ENCODE results near the gene LRRN2. TPM values are rescaled to one million over a fixed set of nuclear protein-coding genes. Genes with fewer than 3 reads are reported as not detected.

The LRRN2 gene
- total RNA-seq, 2 donors from 2014 or later, result 5.6 to 23.0 TPM

DNA sequence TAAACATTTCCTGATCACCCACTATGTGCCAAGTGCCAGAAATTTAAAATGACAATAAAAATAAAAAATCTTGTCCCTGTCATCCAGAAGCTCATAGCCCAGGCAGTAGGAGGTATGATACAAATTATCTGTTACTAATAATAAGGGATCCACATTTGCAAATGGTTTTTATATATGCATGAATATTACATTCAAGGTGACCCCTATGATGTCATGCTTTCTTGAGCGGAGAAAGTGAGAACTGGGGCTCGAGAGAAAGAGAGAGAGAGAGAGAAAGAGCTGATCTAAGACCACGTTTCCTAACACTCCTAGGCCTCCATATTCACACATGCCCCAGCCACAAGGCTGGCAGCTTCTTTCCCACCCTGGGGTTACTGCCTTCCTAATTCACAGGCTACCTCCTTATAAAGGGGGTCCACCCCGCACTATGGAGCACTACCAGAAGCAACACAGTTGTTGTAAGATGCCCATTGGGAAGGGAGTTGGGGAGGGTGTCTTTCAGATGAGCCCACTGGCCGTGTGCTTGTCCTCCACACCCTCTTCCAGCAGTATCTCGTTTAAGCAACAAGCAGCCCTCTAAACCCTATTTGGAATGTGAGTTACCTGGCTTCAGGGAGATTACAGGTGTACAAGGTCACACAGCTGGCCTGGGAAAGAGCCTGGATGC lies 28.8 kb upstream of the LRRN2 start:
- ATAC-seq, result no peak
- DNase-seq, result no peak
- intact Hi-C loops (cut with DNase I, micrococcal nuclease), result no loop called here

DNA sequence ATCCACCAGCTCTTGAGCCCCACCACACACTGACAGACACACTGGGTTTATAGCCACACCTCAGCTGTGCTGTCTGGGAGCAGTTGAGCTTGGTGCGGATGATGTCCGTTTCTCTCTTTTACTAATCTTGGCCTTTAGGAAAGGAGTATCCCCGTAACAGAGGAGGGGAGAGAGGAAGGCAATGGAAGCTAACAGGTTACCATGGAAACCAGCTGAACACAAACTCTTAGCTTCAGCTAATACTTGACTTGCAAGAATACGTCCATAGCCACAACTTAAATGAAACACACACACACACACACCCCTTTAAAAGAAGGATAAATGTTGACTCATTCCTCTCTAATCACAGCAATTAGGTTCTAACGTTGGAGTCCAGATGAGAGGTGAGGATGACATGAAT lies 28.0 kb upstream of the LRRN2 start:
- no peak for ATAC-seq
- intact Hi-C loops (cut with DNase I, micrococcal nuclease), result no loop called here
- DNase-seq, result no peak

DNA sequence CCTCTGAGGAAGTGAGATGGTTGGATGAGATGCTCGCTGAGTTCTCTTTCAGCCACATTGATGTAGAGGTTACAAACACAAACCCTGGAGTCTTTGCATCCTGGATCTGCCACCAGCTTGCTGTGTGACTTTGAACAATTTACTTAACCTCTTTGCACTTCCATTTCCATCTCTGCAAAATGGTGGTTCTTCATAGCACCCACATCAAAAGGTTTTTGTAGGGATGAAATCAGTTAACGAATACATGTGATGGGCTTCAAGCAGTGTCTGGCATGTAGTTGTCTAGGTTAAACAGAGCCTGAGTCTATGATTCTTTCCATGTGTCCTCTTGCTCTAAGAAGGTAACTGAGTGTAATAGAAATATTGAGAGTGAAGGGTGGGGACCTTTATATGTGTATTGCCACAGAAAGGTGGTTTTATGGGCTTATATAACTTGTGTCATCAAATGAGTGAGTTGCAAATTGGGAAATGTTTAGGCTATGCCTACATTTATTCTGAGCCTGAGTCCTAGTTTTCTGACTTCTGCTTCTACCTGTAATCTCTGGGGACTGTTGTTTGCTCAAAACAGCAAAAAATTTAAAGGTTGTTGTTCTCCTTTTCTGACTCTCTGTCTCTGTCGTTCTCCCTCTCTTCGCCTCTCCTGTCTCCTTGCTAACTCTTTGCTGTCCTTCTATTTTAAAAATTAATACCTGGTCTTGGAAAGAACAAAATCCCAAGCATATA lies 27.3 kb upstream of the LRRN2 start:
- ATAC-seq (peak; percentile 73), DNase-seq (no peak)
- intact Hi-C loops (cut with DNase I, micrococcal nuclease), result no loop called here

DNA sequence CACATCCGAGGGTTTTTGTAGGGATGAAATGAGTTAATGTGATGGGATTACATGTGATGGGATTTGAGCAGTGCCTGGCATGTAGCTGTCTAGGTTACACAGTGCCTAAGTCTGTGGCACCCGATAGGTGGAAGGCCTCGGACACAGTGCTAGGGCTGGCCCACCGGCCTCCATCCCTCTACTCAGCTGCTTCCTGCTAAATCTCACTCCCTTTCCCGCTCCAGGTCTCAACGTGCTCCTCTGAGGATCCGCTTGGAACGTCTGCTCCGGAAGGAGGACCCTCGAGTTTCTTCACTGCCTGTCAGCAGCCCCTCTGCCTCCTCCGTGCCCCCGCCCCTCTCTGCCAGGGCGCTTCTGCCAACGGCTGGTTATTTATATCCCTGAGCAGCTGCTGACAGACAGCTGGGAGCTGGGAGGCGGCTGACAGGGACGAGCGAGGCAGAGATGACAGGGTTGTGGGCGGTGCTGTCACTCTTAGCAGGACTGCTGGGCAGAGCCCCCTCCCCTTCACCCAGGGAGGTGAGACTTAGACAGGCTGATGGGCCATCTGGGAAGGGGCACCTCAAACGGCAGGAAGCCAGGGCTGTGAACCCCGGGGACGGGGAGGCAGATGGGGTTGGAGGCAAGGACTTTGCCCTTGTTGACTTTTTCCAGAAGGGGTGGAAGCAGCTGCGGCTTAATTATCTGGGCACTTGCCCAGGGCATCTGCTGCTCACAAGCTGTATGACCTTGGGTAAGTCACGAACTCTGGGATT lies 26.6 kb upstream of the LRRN2 start:
- ATAC-seq, result peak; percentile 65
- intact Hi-C loops (cut with DNase I, micrococcal nuclease), result no loop called here

DNA sequence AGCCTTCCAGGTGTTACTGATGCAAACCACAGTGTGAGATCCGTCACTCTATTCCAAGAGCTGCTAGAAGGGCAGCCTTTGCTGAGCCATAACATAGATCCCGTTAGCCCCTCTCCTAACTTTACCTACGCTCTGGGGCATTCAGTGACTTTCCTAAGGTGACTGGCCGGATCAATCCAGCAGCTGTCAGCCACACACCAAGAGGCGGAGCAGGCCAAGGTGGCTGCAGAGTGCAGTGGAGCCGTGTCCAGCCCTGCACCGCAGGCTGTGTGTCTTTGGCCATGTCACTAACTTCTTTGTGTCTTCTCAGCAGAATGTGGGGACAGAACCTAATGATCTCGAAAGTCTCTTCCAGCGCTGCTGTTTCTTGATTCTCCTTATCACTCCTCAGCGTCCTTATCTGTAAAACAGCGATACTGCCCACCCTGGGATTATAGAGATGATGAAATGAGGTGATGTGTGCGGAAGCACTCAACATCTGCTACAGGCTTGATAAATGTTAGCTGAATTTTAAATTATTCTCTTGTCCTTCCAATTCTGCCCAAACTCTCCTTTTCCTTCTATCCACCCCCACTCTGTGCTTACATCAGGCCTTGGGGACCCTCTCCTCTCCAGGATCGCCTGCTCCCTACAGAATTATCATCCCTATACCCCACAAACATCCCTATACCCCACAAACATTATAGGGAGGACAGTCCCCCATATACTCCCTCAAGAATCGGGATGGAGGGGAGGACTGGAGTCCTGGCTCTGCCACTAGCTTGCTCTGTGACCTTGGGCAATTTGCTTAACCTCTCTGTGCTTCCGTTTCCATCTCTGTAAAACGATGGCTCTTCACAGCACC lies 25.8 kb upstream of the LRRN2 start:
- intact Hi-C loops (cut with DNase I, micrococcal nuclease), result no loop called here
- DNase-seq, result no peak
- peak; percentile 16 for ATAC-seq

More for the DNA sequence above, 26.6 kb upstream of the LRRN2 start:
- peak; percentile 66 to 71 for DNase-seq

DNA sequence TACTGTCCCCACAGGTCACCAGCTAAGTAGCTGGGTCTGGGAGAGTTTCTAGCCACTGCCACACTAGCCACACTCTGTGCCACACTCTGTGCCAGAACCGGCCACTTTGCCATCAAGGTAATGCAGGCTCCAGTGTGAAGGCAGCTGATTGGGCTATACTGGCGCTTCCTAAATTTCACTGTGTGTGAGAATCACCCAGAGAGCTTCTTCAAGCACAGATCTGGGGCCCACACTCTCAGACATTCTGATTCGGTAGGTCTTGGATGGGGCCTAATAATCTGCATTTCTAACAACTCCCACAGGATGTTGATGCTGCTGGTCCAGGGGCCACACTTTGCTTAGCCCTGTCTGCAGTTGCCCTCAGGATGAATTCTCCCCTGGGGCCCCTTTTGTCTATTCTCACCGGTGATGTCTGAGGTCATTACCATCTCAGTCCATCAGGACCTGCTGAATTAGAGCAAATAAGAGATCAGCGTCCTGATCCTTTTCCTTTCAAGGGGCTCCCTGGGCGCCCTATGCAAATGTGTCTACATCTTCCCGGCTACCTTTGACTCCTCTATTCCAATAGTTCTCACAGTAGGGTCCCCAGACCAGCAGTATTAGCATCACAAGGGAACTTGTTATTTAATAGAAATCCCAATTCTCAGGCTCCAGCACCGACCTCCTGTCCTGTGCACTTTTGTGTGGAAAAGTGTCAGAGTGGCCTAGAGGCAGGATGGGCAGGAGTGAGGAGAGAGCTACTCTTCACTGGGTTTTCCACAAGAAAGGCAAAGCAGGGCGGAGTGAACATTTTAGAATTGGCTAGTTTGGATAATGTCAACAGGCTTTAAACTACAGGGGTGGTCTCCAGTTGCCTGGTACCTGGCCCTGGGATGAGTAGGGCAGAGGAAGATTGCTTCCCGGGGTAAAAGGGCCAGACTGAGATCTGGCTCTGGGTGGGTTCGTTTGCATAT lies 24.7 kb upstream of the LRRN2 start:
- no peak for ATAC-seq
- intact Hi-C loops (cut with DNase I, micrococcal nuclease), result no loop called here
- DNase-seq, result no peak

DNA sequence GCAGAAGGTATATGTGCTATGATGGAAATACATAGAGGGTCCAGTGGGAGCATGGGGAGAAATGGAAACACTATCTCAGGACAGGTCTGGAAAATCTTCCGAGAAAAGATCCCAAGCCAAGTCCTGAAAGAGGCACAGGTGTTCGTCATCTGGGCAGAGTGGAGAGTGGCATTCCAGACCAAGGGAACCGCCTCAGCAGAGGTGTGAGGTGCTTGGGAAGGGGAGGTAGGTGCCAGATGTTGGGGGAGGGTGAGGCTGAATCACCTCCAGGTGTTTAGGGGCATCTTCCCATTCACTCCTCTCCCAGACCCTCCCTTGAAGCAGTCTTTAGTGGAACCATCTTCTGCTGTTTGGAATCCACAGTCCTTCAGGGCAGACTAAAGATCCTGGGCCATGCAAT lies 23.5 kb upstream of the LRRN2 start:
- intact Hi-C loops (cut with DNase I, micrococcal nuclease), result no loop called here
- DNase-seq (no peak), ATAC-seq (no peak)

DNA sequence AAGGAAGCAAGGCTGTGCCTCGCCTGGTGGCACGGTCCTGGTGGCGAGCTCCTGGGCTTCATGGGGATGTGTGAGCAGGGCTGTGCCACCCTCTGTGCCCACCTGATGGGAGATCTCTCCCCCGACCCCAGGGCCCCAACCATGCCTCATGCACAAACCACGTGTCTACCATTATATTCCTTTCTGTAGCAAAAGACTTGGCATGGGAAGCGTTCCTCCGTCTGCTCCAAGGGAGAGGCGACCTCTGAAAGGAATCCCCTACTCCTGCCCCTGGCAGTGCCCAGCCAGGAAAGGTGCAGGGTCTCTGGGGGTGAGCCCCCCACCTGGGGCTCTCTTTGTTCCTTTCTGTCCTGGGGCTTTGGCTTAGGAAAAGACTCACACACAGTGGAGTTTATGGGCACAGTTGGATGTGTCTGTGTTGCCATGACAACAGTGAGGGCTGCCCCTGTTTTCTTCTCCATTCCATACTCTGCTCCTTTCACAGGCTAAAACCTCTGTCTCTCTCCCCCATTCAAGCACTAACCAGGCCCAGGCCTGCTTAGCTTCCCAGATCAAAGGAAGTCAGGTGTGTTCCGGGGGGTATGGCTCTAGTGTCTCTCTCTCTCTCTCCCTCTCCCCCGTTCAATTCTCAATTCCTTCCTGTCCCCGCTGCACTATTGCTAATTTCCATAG lies 21.4 kb upstream of the LRRN2 start:
- ATAC-seq, result no peak
- intact Hi-C loops (cut with DNase I, micrococcal nuclease), result no loop called here
- no peak for DNase-seq

DNA sequence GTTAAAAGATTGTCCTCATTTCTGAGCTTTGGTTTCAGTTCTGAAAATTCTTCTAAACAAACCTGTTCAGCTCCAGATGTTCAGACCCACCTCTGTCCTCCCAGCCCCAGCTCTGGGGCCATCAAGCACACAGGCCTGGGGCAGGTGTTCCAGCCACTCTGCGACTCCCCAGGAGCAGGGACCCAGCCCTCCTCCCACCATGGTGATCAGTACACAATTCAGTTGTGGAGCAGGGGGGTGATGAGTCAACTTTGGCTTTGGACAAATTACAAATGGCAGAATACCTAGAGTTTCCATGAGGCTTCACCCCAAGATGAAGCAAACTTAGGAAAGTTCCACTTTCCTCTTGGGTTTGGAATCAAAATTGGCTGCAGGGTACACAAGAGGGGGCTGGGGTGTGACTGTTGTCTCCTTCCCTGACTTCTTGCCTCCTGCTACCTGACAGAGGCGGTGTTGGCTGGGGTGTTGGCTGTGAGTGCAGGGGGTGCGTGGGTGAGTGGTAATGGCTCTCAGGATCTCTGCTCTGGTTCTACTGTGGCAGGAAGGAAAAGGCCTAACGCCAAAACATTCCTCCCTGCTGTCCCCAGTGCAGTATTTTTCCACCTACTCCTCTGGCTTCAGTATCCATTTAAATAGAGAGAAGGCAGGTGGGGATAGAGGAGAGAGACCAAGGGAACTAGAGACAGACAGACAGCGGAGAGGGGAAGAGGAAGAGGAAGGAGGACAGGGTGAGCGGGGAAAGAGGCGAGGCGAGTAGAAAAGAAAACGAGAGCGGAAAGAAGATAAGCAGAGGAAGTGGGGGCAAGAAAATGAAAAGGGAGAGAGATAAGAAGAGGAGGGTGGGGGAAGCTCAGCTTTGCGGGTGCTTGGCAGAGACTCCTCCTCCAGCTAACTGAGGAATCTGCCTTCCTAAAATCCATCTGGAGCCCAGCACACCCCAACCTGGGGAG lies 20.6 kb upstream of the LRRN2 start:
- intact Hi-C loops (cut with DNase I, micrococcal nuclease), result no loop called here
- ATAC-seq (no peak), DNase-seq (no peak)

DNA sequence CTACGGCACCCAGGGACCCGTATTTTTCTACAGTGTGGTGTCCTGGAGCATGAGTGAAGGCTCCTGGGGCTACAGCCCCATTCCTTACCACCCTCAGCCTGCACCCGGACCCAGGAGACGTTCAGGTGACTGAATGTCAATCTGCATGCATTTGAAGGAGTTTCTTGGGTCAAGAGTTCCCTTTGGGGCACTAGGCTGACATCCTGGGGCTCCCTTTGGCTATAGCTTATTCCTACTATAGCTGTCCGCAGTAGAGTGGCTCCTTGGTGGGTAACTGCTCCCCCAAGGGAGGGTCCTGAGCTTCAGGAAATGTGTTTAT lies 19.9 kb upstream of the LRRN2 start:
- intact Hi-C loops (cut with DNase I, micrococcal nuclease), result no loop called here
- ATAC-seq (no peak), DNase-seq (no peak)

DNA sequence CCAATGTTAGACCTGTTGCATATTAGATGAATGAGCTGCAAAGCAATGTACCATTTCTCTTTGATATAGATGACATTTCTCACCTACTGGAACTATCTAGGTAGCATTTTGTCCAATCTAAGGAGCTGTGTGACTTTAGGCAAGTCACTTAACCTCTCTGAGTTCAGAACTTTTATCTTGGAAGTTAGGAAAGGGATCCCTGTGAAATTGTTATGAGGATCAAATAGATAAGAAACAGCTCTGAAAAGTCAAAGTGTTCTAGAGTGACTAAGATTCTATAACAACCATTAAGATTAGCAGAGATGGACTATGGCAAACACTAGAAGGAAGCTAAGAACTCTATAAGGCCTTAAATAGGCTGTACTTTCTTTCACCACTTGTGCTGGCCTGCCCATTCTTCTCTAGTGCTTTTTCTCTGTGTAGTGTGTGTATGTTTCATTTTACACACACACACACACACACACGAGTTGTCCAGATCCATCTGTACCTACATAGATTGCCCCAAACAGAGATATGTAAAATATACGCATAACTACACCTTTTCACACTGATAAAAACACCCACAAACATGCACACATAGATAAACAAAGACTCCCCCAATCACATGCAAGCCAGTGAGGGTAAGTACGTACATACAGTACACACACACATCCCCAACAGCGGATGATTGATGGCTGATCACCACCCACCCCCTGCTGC lies 19.4 kb upstream of the LRRN2 start:
- DNase-seq (no peak), ATAC-seq (no peak)
- intact Hi-C loops (cut with DNase I, micrococcal nuclease), result no loop called here

DNA sequence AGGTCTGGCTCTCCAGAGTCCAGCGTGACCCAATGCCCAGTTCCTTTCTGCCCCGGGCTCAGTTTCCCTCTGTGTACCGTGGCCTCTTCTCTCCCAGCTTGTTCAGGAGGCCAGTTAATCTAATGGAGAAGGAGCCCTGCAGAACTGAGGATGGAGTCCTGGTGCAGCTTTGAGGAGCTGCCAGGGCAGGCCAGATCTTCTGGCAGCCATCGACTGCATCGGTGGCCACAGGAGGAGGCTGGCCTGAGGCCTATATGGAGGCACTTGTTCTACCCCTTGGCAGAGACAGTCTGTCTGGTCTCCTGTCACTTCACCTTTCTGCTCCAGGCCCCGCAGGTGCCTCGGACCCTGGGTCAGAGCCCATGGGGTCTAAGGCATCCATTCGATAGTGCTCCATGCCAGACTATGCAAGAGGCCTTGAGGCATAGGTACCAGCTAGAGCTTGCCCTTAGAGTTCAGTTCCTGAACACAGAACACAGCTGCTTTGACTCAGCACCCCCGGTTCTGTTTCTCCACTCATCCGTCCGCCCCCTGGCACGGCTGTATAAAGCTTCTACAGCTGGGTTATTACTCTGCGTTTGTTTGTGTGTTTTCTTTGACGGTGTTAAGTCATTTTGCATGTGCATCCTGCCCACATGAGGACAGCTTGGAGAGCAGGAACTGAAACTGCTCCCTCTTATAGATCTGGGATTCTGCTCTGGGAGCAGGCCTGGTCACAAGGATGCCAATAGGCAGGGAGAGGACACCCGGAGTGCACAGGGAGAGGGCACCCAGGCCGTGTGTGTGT lies 18.5 kb upstream of the LRRN2 start:
- ATAC-seq, result no peak
- DNase-seq, result no peak

DNA sequence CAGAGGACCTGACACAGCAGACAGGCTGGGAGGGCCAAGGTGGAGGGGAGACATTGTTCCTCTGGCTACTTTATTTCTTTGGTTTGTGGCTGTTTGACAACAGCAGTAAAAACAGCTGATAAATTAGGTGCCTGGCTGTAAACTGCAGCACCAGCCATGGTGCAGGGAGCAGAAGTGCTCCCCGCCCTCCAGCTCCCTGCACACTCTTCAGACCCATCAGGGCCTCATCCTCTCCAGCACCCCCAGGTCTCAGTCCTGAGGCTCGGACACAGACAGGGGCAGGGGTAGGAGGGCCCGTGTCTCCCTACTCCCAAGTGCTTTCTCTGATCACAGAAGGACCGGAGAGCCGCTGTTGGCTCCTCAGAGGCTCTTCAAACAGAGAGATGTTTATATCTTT lies 17.7 kb upstream of the LRRN2 start:
- ATAC-seq, result peak; percentile 74
- intact Hi-C loops (cut with DNase I, micrococcal nuclease), result no loop called here
- no peak for DNase-seq

More for the DNA sequence above, 18.5 kb upstream of the LRRN2 start:
- intact Hi-C loops (cut with DNase I, micrococcal nuclease), result no loop called here

DNA sequence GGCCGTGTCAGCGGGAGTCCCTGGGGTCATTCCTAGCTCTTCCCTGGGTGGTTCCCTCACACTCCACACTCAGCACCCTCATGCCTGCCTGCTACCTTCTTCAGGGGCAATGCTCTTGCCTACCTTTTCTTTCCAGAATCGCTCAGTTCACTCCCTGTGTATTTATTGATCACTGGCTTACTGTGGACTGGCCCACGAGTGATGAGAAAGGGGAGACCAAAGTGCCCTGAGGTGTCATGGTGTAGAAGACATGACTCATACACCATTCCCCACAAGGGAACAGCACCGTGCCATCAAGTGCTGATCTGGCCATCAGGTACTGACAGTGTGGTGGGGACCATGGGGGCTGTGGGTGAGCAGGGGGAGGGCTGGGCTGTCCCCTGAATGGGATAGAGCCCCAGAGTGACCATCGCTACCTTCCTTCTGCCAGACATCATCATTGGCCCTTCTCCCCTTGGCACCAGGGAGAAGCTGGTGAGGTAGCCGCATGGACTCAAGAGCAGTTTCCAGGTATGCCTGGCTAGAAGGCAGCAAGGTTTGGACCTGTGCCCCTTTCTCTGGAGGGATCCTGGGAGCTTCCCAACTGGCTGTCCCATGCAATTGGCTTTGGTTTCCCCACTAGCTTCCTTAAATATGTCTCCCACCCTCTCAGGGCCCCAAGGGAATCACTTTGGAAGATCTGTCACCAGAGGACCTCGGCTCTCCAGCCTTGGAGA lies 17.2 kb upstream of the LRRN2 start:
- intact Hi-C loops (cut with DNase I, micrococcal nuclease), result no loop called here
- DNase-seq, result no peak
- no peak for ATAC-seq

DNA sequence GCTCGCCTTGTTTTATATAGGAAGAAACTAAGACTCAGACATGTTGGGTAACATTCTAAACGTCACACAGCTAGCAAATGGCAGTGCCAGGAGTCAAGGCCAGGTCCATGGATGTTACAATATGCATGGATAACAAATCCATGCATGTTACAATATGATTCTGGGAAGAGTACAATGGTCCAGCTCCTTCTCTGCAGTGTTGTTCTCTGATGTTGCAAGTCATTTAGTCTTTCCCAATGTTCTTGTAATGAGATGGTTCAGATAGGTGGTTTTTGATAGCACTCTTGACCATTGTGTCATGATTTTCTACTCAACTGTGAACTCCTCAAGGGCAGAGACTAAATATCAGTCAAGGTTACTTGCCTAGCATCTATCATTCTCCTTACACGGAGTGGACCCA lies 15.7 kb upstream of the LRRN2 start:
- DNase-seq, result no peak
- no peak for ATAC-seq
- intact Hi-C loops (cut with DNase I, micrococcal nuclease), result no loop called here

Data from left colon (tissue), 2 donors.